H1 (cell line): Measurements from ENCODE around the gene UHRF1. TPM values are rescaled to one million over a fixed set of nuclear protein-coding genes. Genes with fewer than 3 reads are reported as not detected.

Source experiments
- ATF2 ChIP-seq: IDR thresholded peaks from 2 replicates; pipeline ENCODE4 v1.6.1; 2012; ENCODE audit warnings: low read length, inconsistent platforms
- CTCF ChIP-seq, 3 experiments: IDR thresholded peaks; 1 replicate in 2 of 3; 2 replicates in 1 of 3; pipeline versions ENCODE4 v1.5.1 to v1.6.1; 2011; ENCODE audit warnings: low read length in 3 of 3, mild to moderate bottlenecking in 3 of 3, inconsistent platforms in 2 of 3, low read depth in 1 of 3, moderate library complexity in 1 of 3; ENCODE audit not compliant: insufficient read depth in 1 of 3; ENCODE audit errors: control extremely low read depth in 1 of 3
- EGR1 ChIP-seq: IDR thresholded peaks from 2 replicates; pipeline ENCODE4 v1.6.1; 2011; ENCODE audit warnings: low read depth, low read length, borderline replicate concordance
- JUN ChIP-seq: IDR thresholded peaks from 2 replicates; pipeline ENCODE4 v1.6.1; 2011; ENCODE audit warnings: low read depth, mild to moderate bottlenecking, improper control_type of control experiment, low read length
- KDM4A ChIP-seq: IDR thresholded peaks from one replicate; pipeline ENCODE4 v1.7.1; 2012; ENCODE audit warnings: low read depth, mild to moderate bottlenecking, moderate library complexity, low read length, inconsistent platforms; ENCODE audit not compliant: severe bottlenecking
- RFX5 ChIP-seq: IDR thresholded peaks from 2 replicates; pipeline ENCODE4 v1.6.1; 2011; ENCODE audit warnings: low read depth, low read length, improper control_type of control experiment, borderline replicate concordance
- RXRA ChIP-seq: IDR thresholded peaks from 2 replicates; pipeline ENCODE4 v1.6.1; 2011; ENCODE audit warnings: low read depth, mild to moderate bottlenecking, low read length, moderate library complexity; ENCODE audit not compliant: insufficient read depth
- polyA plus RNA-seq, 7 experiments: library from polyadenylated mRNA; depleted of rRNA in 3 of 7; stranded (reverse) in 5 of 7; unstranded in 2 of 7; fragments of >200 nt in 5 of 7; fragments of 200-250 nt in 2 of 7; gene quantifications; 1 replicate in 5 of 7; 2 replicates in 1 of 7; 4 replicates in 1 of 7; pipeline versions ENCODE4 v1.2.1 to v1.2.3, GENCODE V29; 2011 to 2013; ENCODE audit warnings: missing spikeins in 2 of 7, mixed read lengths in 2 of 7
- total RNA-seq: library from RNA; stranded (reverse); fragmentation: NEBNext Ultra II Directional; extraction: Animal tissue kit (Norgen Biotek cat#: 25700); gene quantifications from 2 replicates; pipeline ENCODE4 v1.2.1, GENCODE V29; 2021

Gene UHRF1
- total and polyA plus RNA-seq, 2 of the 8 experiments (the other 6 are each of a cell fraction or from before 2014, with no cell fraction given), result 14.7 to 65.8 TPM

GRCh38 chr19:4902796-4903195 is 6.5 kb upstream of the UHRF1 start, which contains the start of gene ARRDC5 (continued):
- TF ChIP-seq EGR1, result no peak
- TF ChIP-seq RXRA, result no peak
- TF ChIP-seq ATF2, result no peak
- TF ChIP-seq JUN, result no peak
- no peak for TF ChIP-seq CTCF (IDR thresholded peaks at IDR 0.05; ENCODE audit: control extremely low read depth in 1 of 3, insufficient read depth in 1 of 3, low read depth in 1 of 3, low read length in 3 of 3)
- no peak for TF ChIP-seq RFX5
- no peak for TF ChIP-seq KDM4A
